HepG2 (cell line): Measurements from ENCODE around the gene TMEM131. TPM values are rescaled to one million over a fixed set of nuclear protein-coding genes. Genes with fewer than 3 reads are reported as not detected.

Source experiments
- BCL6 ChIP-seq: IDR thresholded peaks from 2 replicates; pipeline ENCODE4 v1.6.1; 2016; ENCODE audit warnings: missing genetic modification reagents, missing compliant biosample characterization
- HDAC1 ChIP-seq: sonication (generic); formaldehyde crosslinking; IDR thresholded peaks from 2 replicates; pipeline ENCODE4 v1.5.1; 2020; ENCODE audit warnings: mild to moderate bottlenecking, missing genetic modification reagents
- KDM2A ChIP-seq: sonication (generic); formaldehyde crosslinking; IDR thresholded peaks from 2 replicates; pipeline ENCODE4 v1.4.0; 2020; ENCODE audit warnings: low read depth, missing genetic modification reagents, borderline replicate concordance
- PRDM10 ChIP-seq: sonication (generic); formaldehyde crosslinking; IDR thresholded peaks from 2 replicates; pipeline ENCODE4 v1.4.0; 2020; ENCODE audit warnings: low read depth, missing genetic modification reagents
- SALL1 ChIP-seq: sonication (generic); formaldehyde crosslinking; IDR thresholded peaks from 2 replicates; pipeline ENCODE4 v1.8.0; 2022; ENCODE audit warnings: mild to moderate bottlenecking, missing genetic modification reagents
- ZNF772 ChIP-seq: sonication (generic); formaldehyde crosslinking; IDR thresholded peaks from 2 replicates; pipeline ENCODE4 v1.5.0; 2020; ENCODE audit warnings: mild to moderate bottlenecking, missing genetic modification reagents
- ZNF777 ChIP-seq: sonication (generic); formaldehyde crosslinking; IDR thresholded peaks from 2 replicates; pipeline ENCODE4 v1.4.0; 2020; ENCODE audit warnings: missing genetic modification reagents
- polyA plus RNA-seq, 8 experiments: library from polyadenylated mRNA; depleted of rRNA in 3 of 8; stranded (reverse) in 7 of 8; unstranded in 1 of 8; fragments of >200 nt; fragmentation: Illumina TruSeq in 4 of 8; extraction: Trizol in 4 of 8; gene quantifications; 2 replicates each; pipeline versions ENCODE4 v1.2.1 to v1.2.3, GENCODE V29; 2011 to 2016; ENCODE audit warnings: low read depth in 4 of 8, missing spikeins in 1 of 8, mixed read lengths in 1 of 8; ENCODE audit not compliant: insufficient read depth in 1 of 8
- total RNA-seq, 5 experiments: library from RNA; depleted of rRNA; stranded (reverse); fragments of >200 nt; fragmentation: Illumina TruSeq; extraction: Trizol; gene quantifications; 2 replicates each; pipeline ENCODE4 v1.2.3, GENCODE V29; 2016; ENCODE audit warnings: low read depth in 1 of 5
- TF ChIP-seq, protein P1 (sequence below): IDR thresholded peaks from 2 replicates; pipeline ENCODE4 v1.6.1; 2016; ENCODE audit warnings: low read depth, control low read depth

The TMEM131 gene
- total and polyA plus RNA-seq, 2 of the 13 experiments (the other 11 are each of a cell fraction or from before 2014, with no cell fraction given), result 17.9 to 19.5 TPM

DNA sequence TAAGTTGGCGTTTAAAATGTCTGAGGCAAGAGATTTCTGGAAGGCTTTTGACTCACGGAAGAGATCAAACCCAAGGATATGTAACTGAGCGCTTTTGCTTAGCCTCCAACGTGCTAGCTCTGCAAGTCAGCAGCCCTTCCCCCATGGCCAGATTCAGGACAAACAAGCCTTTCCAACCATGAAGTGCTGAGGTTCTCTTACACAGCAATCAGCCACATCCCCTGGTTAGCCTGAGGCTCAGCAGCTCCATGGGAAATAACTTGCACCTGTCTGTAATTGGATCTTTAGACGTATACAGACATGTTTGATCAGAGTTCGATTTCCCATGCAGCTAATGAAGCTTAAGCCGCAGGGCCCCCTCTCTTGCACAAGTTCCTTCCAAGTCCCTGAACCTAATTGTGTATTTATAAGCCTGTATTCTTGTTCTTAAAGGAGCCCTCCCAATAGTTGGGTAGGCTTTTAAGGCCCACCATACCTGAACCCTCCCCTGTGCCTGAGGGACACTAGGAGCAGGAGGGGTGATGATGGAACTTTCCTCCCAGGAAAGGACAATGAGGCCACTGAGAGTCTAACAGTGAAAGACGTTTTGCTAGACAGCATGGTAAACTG, 2.1 kb upstream of the TMEM131 start (continued):
- TF ChIP-seq PRDM10 (CRISPR knock-in tag), result 0 out of 2 replicates have a peak, but pooled peaks have one; percentile 31
- TF ChIP-seq KDM2A, result 0 out of 2 replicates have a peak, but pooled peaks have one; percentile 19
- peak; percentile 36; the same call in 1 of the 2 replicates for TF ChIP-seq ZNF772 (CRISPR knock-in tag)
- 0 out of 2 replicates have a peak, but pooled peaks have one; percentile 12 for TF ChIP-seq SALL1
- 0 out of 2 replicates have a peak, but pooled peaks have one; percentile 28 for TF ChIP-seq ZNF777 (CRISPR knock-in tag)
- TF ChIP-seq BCL6 (CRISPR knock-in tag), result 0 out of 2 replicates have a peak, but pooled peaks have one; percentile 21
- TF ChIP-seq, protein P1, sequence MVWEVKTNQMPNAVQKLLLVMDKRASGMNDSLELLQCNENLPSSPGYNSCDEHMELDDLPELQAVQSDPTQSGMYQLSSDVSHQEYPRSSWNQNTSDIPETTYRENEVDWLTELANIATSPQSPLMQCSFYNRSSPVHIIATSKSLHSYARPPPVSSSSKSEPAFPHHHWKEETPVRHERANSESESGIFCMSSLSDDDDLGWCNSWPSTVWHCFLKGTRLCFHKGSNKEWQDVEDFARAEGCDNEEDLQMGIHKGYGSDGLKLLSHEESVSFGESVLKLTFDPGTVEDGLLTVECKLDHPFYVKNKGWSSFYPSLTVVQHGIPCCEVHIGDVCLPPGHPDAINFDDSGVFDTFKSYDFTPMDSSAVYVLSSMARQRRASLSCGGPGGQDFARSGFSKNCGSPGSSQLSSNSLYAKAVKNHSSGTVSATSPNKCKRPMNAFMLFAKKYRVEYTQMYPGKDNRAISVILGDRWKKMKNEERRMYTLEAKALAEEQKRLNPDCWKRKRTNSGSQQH (CRISPR knock-in tag), result 0 out of 2 replicates have a peak, but pooled peaks have one; percentile 18
- peak; percentile 42; the same call in 1 of the 2 replicates for TF ChIP-seq HDAC1 (CRISPR knock-in tag)
